ENCODE results near the gene PRKAG3. TPM values are rescaled to one million over a fixed set of nuclear protein-coding genes. Genes with fewer than 3 reads are reported as not detected.

The PRKAG3 gene
- total and polyA plus RNA-seq, 7 experiments from 2014 or later: not detected

DNA sequence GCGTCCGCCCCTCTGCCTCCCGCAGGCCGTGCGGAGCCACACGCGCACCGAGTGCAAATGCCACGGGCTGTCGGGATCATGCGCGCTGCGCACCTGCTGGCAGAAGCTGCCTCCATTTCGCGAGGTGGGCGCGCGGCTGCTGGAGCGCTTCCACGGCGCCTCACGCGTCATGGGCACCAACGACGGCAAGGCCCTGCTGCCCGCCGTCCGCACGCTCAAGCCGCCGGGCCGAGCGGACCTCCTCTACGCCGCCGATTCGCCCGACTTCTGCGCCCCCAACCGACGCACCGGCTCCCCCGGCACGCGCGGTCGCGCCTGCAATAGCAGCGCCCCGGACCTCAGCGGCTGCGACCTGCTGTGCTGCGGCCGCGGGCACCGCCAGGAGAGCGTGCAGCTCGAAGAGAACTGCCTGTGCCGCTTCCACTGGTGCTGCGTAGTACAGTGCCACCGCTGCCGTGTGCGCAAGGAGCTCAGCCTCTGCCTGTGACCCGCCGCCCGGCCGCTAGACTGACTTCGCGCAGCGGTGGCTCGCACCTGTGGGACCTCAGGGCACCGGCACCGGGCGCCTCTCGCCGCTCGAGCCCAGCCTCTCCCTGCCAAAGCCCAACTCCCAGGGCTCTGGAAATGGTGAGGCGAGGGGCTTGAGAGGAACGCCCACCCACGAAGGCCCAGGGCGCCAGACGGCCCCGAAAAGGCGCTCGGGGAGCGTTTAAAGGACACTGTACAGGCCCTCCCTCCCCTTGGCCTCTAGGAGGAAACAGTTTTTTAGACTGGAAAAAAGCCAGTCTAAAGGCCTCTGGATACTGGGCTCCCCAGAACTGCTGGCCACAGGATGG is 42.0 kb upstream of the PRKAG3 start:
- H3K4me1 ChIP-seq (ENCODE audit: control insufficient read depth in 2 of 2, insufficient read depth in 2 of 2, low read length in 2 of 2): peaks cover 10 to 29% of the 10 kb centered on the region in 2 donors
- intact Hi-C loops (cut with micrococcal nuclease): no loop called here
- Mint-ChIP-seq H3K4me3 (peak overlapping the region in 8 of 10 donors; percentile 8 to 95 (median 68)), H3K27me3 (peaks cover 22 to 82% (median 28%) of the 10 kb centered on the region in 5 donors), H3K27ac (no peak overlapping the region), H3K9me3 (no peaks in the 10 kb centered on the region), H3K4me1 (peaks cover 14 to 42% (median 32%) of the 10 kb centered on the region in 7 donors), H3K36me3 (peaks cover 0 to 1% (median 0%) of the 10 kb centered on the region in 5 donors)
- ChIA-PET CTCF (interaction anchor here (2.1 to 19.9 kb wide), 2 partner anchors 9 to 24 kb away, joined by 5 to 627 read pairs; no protein-coding TSS in a partner anchor), POLR2A (interaction anchor here (0.6 to 13.5 kb wide), 2 partner anchors 19 to 94 kb away, joined by 5 to 305 read pairs; no protein-coding TSS in a partner anchor)
- peaks cover 8 to 18% of the 10 kb centered on the region in 2 donors for H3K27me3 ChIP-seq (ENCODE audit: control insufficient read depth in 2 of 2, insufficient read depth in 2 of 2, low read length in 2 of 2)
- H3K4me3 ChIP-seq (ENCODE audit: low read length): no peak overlapping the region
- ATAC-seq (peak; percentile 26), DNase-seq (no peak)
- no peak overlapping the region for H3K27ac ChIP-seq (ENCODE audit: low read depth, low read length)
- no peaks in the 10 kb centered on the region for H3K9me3 ChIP-seq (ENCODE audit: control insufficient read depth in 2 of 3, low read length in 3 of 3)
- no peaks in the 10 kb centered on the region for H3K36me3 ChIP-seq (ENCODE audit: control insufficient read depth in 2 of 3, insufficient read depth in 3 of 3, low read length in 3 of 3)

DNA sequence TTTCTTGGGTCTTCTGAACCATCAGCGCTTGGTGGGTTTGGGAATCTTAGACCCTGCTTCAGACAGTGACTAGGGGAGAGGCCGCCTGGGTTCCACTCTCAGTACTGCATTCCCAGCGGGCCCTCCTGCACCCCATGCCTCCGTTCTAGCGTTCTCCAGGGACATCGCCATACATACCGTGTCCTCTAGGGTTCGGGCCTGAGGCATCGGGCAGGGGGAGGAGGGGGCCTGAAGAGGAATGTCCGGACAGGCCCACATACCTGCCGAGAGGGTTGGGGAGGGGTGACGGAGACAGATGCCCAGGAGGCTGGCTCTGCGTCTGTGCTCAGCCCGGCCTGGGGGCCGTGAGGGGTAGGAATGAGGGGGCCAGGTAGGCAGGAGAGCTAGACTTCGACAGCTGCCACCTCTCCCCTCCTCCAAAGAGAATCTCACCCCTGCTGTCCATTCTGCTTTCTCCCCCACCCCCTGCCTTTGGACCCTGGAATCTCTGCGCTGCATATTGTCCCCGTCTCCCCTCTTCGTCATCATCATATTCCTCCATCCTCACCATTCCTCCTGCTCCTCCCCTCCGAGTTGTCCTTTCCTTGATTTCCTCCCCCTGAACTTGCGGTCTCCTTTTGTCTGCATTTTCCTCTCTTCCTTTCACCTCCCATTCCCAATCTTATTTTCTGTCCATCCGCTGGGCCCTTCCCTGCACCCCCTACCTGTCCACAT is 41.2 kb upstream of the PRKAG3 start:
- ChIA-PET CTCF (interaction anchor here (2.1 to 19.9 kb wide), 2 partner anchors 10 to 25 kb away, joined by 5 to 627 read pairs; no protein-coding TSS in a partner anchor), POLR2A (interaction anchor here (0.6 to 13.5 kb wide), 5 partner anchors 7 to 95 kb away, joined by 3 to 305 read pairs (median 4); partner anchors contain the start of gene WNT10A)
- intact Hi-C loops (cut with micrococcal nuclease): no loop called here
- Mint-ChIP-seq H3K4me1 (peaks cover 14 to 42% (median 32%) of the 10 kb centered on the region in 7 donors), H3K36me3 (peaks cover 0 to 1% (median 0%) of the 10 kb centered on the region in 5 donors), H3K9me3 (no peaks in the 10 kb centered on the region), H3K27me3 (peaks cover 22 to 84% (median 28%) of the 10 kb centered on the region in 5 donors), H3K27ac (no peak overlapping the region), H3K4me3 (peak overlapping the region in 9 of 10 donors; percentile 8 to 95 (median 76))
- Histone ChIP-seq H3K4me3 (ENCODE audit: low read length) (no peak overlapping the region), H3K4me1 (ENCODE audit: control insufficient read depth in 2 of 2, insufficient read depth in 2 of 2, low read length in 2 of 2) (peaks cover 10 to 29% of the 10 kb centered on the region in 2 donors), H3K36me3 (ENCODE audit: control insufficient read depth in 2 of 3, insufficient read depth in 3 of 3, low read length in 3 of 3) (no peaks in the 10 kb centered on the region), H3K27me3 (ENCODE audit: control insufficient read depth in 2 of 2, insufficient read depth in 2 of 2, low read length in 2 of 2) (peaks cover 8 to 18% of the 10 kb centered on the region in 2 donors), H3K9me3 (ENCODE audit: control insufficient read depth in 2 of 3, low read length in 3 of 3) (no peaks in the 10 kb centered on the region), H3K27ac (ENCODE audit: low read depth, low read length) (no peak overlapping the region)
- DNase-seq (no peak), ATAC-seq (no peak)

DNA sequence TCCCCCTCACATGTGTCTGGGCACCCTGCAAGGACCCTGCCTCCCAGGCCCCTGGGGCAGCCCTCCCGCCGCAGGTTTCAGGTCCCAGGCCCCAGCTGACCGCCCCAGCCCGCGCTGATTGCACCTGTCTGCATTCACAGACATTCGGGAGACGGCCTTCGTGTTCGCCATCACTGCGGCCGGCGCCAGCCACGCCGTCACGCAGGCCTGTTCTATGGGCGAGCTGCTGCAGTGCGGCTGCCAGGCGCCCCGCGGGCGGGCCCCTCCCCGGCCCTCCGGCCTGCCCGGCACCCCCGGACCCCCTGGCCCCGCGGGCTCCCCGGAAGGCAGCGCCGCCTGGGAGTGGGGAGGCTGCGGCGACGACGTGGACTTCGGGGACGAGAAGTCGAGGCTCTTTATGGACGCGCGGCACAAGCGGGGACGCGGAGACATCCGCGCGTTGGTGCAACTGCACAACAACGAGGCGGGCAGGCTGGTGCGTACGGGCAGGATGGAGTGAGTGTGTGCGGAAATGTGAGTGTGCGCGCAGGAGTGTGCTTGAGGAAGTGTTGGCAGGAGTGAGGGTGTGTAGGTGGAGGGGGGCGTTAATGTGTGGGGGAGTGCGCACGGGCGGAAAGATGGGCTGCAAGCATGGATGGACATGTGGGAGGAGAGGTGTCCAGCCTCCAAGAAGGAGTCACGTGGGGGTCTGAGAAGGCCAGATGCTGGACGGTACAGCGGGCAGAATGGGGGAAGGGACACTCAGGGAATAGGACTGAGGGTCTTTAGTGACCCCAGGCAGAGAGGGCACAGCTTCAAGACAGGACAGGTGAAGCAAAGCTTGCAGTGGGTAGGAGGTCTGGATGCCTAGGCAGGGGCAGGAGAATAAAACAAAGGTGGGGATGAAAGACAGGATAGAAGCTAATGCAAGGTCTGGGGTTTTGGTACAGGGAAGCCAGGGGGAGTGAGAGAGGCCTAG is 40.0 kb upstream of the PRKAG3 start:
- CTCF ChIA-PET: interaction anchor here (0.5 to 19.9 kb wide), 2 partner anchors 24 to 26 kb away, joined by 3 to 627 read pairs; no protein-coding TSS in a partner anchor
- Mint-ChIP-seq H3K27me3 (peaks cover 22 to 86% (median 31%) of the 10 kb centered on the region in 5 donors), H3K27ac (peak overlapping the region in 3 of 9 donors; percentile 9 to 60 (median 21)), H3K36me3 (peaks cover 0 to 1% (median 0%) of the 10 kb centered on the region in 5 donors), H3K4me3 (peak overlapping the region; percentile 42 to 95 (median 76)), H3K9me3 (no peaks in the 10 kb centered on the region), H3K4me1 (peaks cover 11 to 34% (median 26%) of the 10 kb centered on the region in 7 donors)
- intact Hi-C loops (cut with micrococcal nuclease): no loop called here
- DNase-seq (peak in 1 of 9 donors; percentile 44), ATAC-seq (peak; percentile 50)
- Histone ChIP-seq H3K4me1 (ENCODE audit: control insufficient read depth in 2 of 2, insufficient read depth in 2 of 2, low read length in 2 of 2) (peaks cover 6 to 23% of the 10 kb centered on the region in 2 donors), H3K36me3 (ENCODE audit: control insufficient read depth in 2 of 3, insufficient read depth in 3 of 3, low read length in 3 of 3) (no peaks in the 10 kb centered on the region), H3K27ac (ENCODE audit: low read depth, low read length) (no peak overlapping the region), H3K27me3 (ENCODE audit: control insufficient read depth in 2 of 2, insufficient read depth in 2 of 2, low read length in 2 of 2) (peaks cover 8 to 18% of the 10 kb centered on the region in 2 donors), H3K9me3 (ENCODE audit: control insufficient read depth in 2 of 3, low read length in 3 of 3) (no peaks in the 10 kb centered on the region), H3K4me3 (ENCODE audit: low read length) (peak overlapping the region; percentile 44)
- POLR2A ChIA-PET: interaction anchor here (0.8 to 1.2 kb wide), 2 partner anchors 9 to 26 kb away, joined by 3 to 4 read pairs; partner anchors contain the start of gene WNT10A

DNA sequence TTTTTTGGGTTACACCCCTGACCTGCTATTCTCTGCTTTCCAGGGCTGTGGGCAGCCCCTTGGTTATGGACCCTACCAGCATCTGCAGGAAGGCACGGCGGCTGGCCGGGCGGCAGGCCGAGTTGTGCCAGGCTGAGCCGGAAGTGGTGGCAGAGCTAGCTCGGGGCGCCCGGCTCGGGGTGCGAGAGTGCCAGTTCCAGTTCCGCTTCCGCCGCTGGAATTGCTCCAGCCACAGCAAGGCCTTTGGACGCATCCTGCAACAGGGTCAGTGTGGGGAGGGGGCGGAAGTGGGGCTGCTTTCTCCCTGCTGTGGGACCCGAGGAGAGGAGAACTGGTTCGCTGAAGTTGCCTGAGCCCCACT is 39.4 kb upstream of the PRKAG3 start:
- no peaks in the 10 kb centered on the region for H3K36me3 ChIP-seq (ENCODE audit: control insufficient read depth in 2 of 3, insufficient read depth in 3 of 3, low read length in 3 of 3)
- H3K4me1 ChIP-seq (ENCODE audit: control insufficient read depth in 2 of 2, insufficient read depth in 2 of 2, low read length in 2 of 2): peaks cover 5 to 20% of the 10 kb centered on the region in 2 donors
- ChIA-PET CTCF (interaction anchor here (1.2 to 19.9 kb wide), 3 partner anchors 13 to 27 kb away, joined by 3 to 627 read pairs (median 4); no protein-coding TSS in a partner anchor), POLR2A (interaction anchor here (1.2 kb wide), 1 partner anchor 25 kb away, joined by 4 read pairs; no protein-coding TSS in a partner anchor)
- no peak overlapping the region for H3K27ac ChIP-seq (ENCODE audit: low read depth, low read length)
- Mint-ChIP-seq H3K27me3 (peaks cover 22 to 85% (median 35%) of the 10 kb centered on the region in 5 donors), H3K36me3 (peaks cover 0 to 1% (median 0%) of the 10 kb centered on the region in 5 donors), H3K4me3 (peak overlapping the region in 9 of 10 donors; percentile 41 to 95 (median 72)), H3K9me3 (no peaks in the 10 kb centered on the region), H3K27ac (peak overlapping the region in 2 of 9 donors; percentile 7 to 66), H3K4me1 (peaks cover 11 to 31% (median 24%) of the 10 kb centered on the region in 7 donors)
- DNase-seq (no peak), ATAC-seq (no peak)
- peaks cover 8 to 15% of the 10 kb centered on the region in 2 donors for H3K27me3 ChIP-seq (ENCODE audit: control insufficient read depth in 2 of 2, insufficient read depth in 2 of 2, low read length in 2 of 2)
- H3K4me3 ChIP-seq (ENCODE audit: low read length): peak overlapping the region; percentile 44
- intact Hi-C loops (cut with micrococcal nuclease): no loop called here
- no peaks in the 10 kb centered on the region for H3K9me3 ChIP-seq (ENCODE audit: control insufficient read depth in 2 of 3, low read length in 3 of 3)

DNA sequence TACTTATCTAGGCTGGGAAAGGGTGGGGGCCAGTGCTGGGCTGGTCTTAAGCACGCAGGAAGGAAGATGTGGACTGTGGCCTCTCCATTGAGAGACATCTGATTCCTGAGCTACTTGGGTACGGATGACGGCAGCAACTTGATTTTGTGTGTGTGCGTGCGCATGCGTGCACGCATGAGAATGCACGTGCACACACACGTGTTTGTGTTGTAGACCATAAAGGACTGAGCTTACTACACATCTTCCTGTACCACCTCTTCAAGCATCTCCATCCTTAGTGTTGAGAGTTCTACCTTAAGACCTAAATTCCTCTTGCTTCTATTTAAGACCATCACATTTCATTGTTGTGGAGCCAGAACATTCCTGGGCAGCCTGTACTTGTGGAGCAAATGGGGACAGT is 37.5 kb upstream of the PRKAG3 start:
- H3K36me3 ChIP-seq (ENCODE audit: control insufficient read depth in 2 of 3, insufficient read depth in 3 of 3, low read length in 3 of 3): no peaks in the 10 kb centered on the region
- no peak for ATAC-seq

More for the DNA sequence above, 37.5 kb upstream of the PRKAG3 start:
- Histone ChIP-seq H3K4me1 (ENCODE audit: control insufficient read depth in 2 of 2, insufficient read depth in 2 of 2, low read length in 2 of 2) (peaks cover 5 to 20% of the 10 kb centered on the region in 2 donors), H3K27ac (ENCODE audit: low read depth, low read length) (no peak overlapping the region), H3K4me3 (ENCODE audit: low read length) (no peak overlapping the region), H3K27me3 (ENCODE audit: control insufficient read depth in 2 of 2, insufficient read depth in 2 of 2, low read length in 2 of 2) (peaks cover 0 to 11% of the 10 kb centered on the region in 2 donors), H3K9me3 (ENCODE audit: control insufficient read depth in 2 of 3, low read length in 3 of 3) (no peaks in the 10 kb centered on the region)
- intact Hi-C loops (cut with micrococcal nuclease): no loop called here
- H3K4me1 Mint-ChIP-seq: peaks cover 11 to 27% (median 20%) of the 10 kb centered on the region in 7 donors
- peaks cover 0 to 1% (median 0%) of the 10 kb centered on the region in 5 donors for H3K36me3 Mint-ChIP-seq
- no peaks in the 10 kb centered on the region for H3K9me3 Mint-ChIP-seq
- H3K27me3 Mint-ChIP-seq: peaks cover 22 to 72% (median 36%) of the 10 kb centered on the region in 5 donors
- ChIA-PET POLR2A (interaction anchor here (0.8 kb wide), 1 partner anchor 15 kb away, joined by 3 read pairs; no protein-coding TSS in a partner anchor), CTCF (interaction anchor here (19.9 kb wide), 1 partner anchor 29 kb away, joined by 627 read pairs; no protein-coding TSS in a partner anchor)
- H3K4me3 Mint-ChIP-seq: no peak overlapping the region
- H3K27ac Mint-ChIP-seq: no peak overlapping the region
- DNase-seq: no peak

Measured in naive thymus-derived CD4-positive, alpha-beta T cell (primary cell).